Hepatocyte (in vitro differentiated cells): ENCODE measurements around the gene CDK19. TPM values are rescaled to one million over a fixed set of nuclear protein-coding genes. Genes with fewer than 3 reads are reported as not detected.

Experiments used
- DNase-seq: peaks from one replicate; pipeline ENCODE4 v3.0.0-alpha.2; 2016; ENCODE audit warnings: low spot score
- H2AFZ ChIP-seq: fragments of 200-600 bp; sonication (generic); 2 replicates; pipeline ENCODE4 v1.6.0; 2016; ENCODE audit warnings: antibody characterized with exemption, mild to moderate bottlenecking
- H3K27ac ChIP-seq: fragments of 200-600 bp; sonication (generic); 2 replicates; pipeline ENCODE4 v1.5.1; 2016; ENCODE audit warnings: mild to moderate bottlenecking
- H3K27me3 ChIP-seq: fragments of 200-600 bp; sonication (generic); 2 replicates; pipeline ENCODE4 v1.6.1; 2016
- H3K36me3 ChIP-seq: fragments of 200-600 bp; sonication (generic); replicated peaks from 2 replicates; pipeline ENCODE4 v1.5.1; 2016; ENCODE audit warnings: low read depth; ENCODE audit not compliant: insufficient read depth
- H3K4me1 ChIP-seq: fragments of 200-600 bp; sonication (generic); 2 replicates; pipeline ENCODE4 v1.5.1; 2016; ENCODE audit warnings: mild to moderate bottlenecking, moderate library complexity; ENCODE audit not compliant: insufficient read depth
- H3K4me2 ChIP-seq: fragments of 200-600 bp; sonication (generic); 2 replicates; pipeline ENCODE4 v1.6.0; 2016
- H3K4me3 ChIP-seq: fragments of 200-600 bp; sonication (generic); 2 replicates; pipeline ENCODE4 v1.5.1; 2016; ENCODE audit warnings: mild to moderate bottlenecking
- H3K79me2 ChIP-seq: fragments of 200-600 bp; sonication (generic); 2 replicates; pipeline ENCODE4 v1.6.0; 2017; ENCODE audit warnings: mild to moderate bottlenecking
- H3K9me2 ChIP-seq: fragments of 200-600 bp; sonication (generic); replicated peaks from 2 replicates; pipeline ENCODE4 v1.6.0; 2017; ENCODE audit warnings: mild to moderate bottlenecking; ENCODE audit not compliant: insufficient read depth
- H3K9me3 ChIP-seq: fragments of 200-600 bp; sonication (generic); 2 replicates; pipeline ENCODE4 v1.5.1; 2016; ENCODE audit warnings: low read depth, mild to moderate bottlenecking
- H4K20me1 ChIP-seq: fragments of 200-600 bp; sonication (generic); 2 replicates; pipeline ENCODE4 v1.6.0; 2016; ENCODE audit warnings: mild to moderate bottlenecking; ENCODE audit not compliant: insufficient read depth, poor library complexity, severe bottlenecking
- EZH2 ChIP-seq: fragments of 200-600 bp; sonication (generic); IDR thresholded peaks from 2 replicates; pipeline ENCODE4 v1.6.1; 2016; ENCODE audit warnings: antibody characterized with exemption, mild to moderate bottlenecking, borderline replicate concordance
- EZH2phosphoT487 ChIP-seq: fragments of 200-600 bp; sonication (generic); IDR thresholded peaks from one replicate; pipeline ENCODE4 v1.6.1; 2018; ENCODE audit warnings: antibody characterized with exemption, mild to moderate bottlenecking, low read depth, moderate library complexity; ENCODE audit not compliant: unreplicated experiment, severe bottlenecking
- WGBS: methylation state at CpG from one replicate; pipeline ENCODE4 v1.1.6; 2016; ENCODE audit warnings: low lambda C conversion rate; ENCODE audit errors: missing lambda C conversion rate; 5-methylcytosine and 5-hydroxymethylcytosine counted together
- polyA plus RNA-seq: library from polyadenylated mRNA; unstranded; fragments of >200 nt; fragmentation: Nextera tagmentation; extraction: Ambion mirVana; gene quantifications from 2 replicates; pipeline ENCODE4 v1.2.1, GENCODE V29; 2016
- total RNA-seq: library from RNA; depleted of rRNA; stranded (reverse); fragments of >200 nt; gene quantifications from 2 replicates; pipeline ENCODE4 v1.2.3, GENCODE V29; 2014
- TF ChIP-seq, protein P1 (sequence below): fragments of 200-600 bp; sonication (generic); IDR thresholded peaks from 2 replicates; pipeline ENCODE4 v1.5.1; 2016; ENCODE audit warnings: antibody characterized with exemption, mild to moderate bottlenecking; ENCODE audit not compliant: poor library complexity

The CDK19 gene
- total and polyA plus RNA-seq, 2 experiments from 2014 or later: 7.3 to 18.6 TPM

DNA sequence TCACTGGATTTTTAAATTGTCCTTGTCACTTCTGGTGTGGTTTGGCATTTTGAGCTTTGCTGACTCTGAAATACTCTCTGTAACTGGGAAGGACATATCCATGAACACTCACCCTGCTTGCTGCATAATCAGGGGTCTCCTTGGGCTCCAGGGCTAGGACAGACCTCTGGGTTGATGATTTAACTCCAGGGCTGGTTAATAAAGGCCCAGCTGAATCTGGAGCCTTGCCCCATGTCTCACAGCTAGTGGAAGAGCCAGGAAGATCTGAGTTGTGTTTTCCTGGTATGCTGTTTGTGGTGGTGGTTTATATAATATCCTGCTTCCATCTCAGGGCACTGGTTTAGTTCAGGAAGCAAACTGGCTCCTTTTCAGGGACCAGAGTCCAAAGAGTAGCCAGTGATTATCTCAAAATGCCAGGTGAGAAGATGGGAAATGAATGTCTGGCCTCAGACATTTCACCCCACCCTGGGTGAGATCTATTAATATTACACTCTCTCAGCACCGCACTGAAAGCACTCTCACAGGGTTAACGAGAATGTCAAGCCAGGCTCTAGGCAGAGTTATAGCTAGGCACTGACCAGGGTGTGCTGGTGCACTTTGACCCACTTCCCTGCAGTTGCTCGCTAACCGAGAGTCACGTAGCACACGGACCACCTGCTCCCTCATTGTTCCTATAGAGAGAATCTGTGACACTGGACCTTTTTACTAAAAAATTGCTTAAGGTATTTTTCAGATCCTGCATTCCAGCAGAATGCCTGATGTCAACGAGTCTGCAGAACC lies 248.7 kb downstream of the CDK19 start:
- Histone ChIP-seq H3K79me2 (no peaks in the 10 kb centered on the region), H2AFZ (peak overlapping the region; percentile 39), H3K9me2 (no peaks in the 10 kb centered on the region), H3K27ac (peak overlapping the region; percentile 85), H3K9me3 (no peaks in the 10 kb centered on the region), H3K27me3 (no peaks in the 10 kb centered on the region), H4K20me1 (no peaks in the 10 kb centered on the region), H3K4me3 (no peak overlapping the region), H3K4me1 (peaks cover 16% of the 10 kb centered on the region), H3K36me3 (no peaks in the 10 kb centered on the region), H3K4me2 (peak overlapping the region; percentile 4)
- no peak for TF ChIP-seq EZH2
- no peak for TF ChIP-seq EZH2phosphoT487
- TF ChIP-seq, protein P1, sequence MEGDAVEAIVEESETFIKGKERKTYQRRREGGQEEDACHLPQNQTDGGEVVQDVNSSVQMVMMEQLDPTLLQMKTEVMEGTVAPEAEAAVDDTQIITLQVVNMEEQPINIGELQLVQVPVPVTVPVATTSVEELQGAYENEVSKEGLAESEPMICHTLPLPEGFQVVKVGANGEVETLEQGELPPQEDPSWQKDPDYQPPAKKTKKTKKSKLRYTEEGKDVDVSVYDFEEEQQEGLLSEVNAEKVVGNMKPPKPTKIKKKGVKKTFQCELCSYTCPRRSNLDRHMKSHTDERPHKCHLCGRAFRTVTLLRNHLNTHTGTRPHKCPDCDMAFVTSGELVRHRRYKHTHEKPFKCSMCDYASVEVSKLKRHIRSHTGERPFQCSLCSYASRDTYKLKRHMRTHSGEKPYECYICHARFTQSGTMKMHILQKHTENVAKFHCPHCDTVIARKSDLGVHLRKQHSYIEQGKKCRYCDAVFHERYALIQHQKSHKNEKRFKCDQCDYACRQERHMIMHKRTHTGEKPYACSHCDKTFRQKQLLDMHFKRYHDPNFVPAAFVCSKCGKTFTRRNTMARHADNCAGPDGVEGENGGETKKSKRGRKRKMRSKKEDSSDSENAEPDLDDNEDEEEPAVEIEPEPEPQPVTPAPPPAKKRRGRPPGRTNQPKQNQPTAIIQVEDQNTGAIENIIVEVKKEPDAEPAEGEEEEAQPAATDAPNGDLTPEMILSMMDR: no peak
- 14% methylated on average over 7 of the region's 7 CpGs for WGBS
- DNase-seq: peak; percentile 43

DNA sequence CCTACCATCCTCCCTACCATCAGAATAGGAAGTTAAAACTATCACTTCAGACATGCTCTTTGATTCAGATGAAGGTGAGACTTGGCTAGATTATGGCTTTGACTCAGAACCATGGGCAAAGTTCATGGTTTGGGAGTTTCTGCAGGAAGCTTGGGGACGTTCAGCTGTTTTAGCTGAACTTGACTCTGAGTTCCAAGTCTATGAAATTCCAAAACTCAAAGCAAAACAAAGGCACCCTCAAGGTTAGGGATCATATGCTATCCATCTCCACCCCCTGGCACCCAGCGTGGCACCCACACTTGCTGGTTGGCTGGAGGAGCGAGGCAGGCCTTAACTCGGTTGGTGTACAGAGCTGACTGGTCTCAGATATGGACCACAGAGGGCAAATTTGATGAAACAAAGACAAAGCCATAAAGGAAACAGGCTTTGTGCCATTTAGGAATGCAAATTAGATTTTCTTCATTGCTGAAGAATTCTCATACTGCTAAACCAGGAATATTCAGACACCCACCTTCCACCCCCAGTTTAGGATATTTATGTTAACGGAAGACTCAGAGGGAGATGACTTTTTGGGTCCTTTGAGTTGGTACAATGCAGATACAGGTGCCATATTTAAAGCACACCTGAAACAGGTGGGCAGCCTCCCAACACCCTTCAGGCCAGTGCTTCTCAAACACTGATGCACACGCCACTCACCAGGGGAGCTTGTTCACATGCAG lies 250.4 kb downstream of the CDK19 start:
- no peak overlapping the region for H2AFZ ChIP-seq
- H3K36me3 ChIP-seq: no peaks in the 10 kb centered on the region
- no peaks in the 10 kb centered on the region for H3K9me2 ChIP-seq
- H3K4me2 ChIP-seq: no peak overlapping the region
- no peaks in the 10 kb centered on the region for H4K20me1 ChIP-seq
- H3K27ac ChIP-seq: no peak overlapping the region
- no peak for DNase-seq
- 93% methylated on average over 6 of the region's 6 CpGs for WGBS
- TF ChIP-seq EZH2phosphoT487: no peak
- TF ChIP-seq EZH2: no peak
- TF ChIP-seq, protein P1: no peak
- H3K79me2 ChIP-seq: no peaks in the 10 kb centered on the region
- H3K27me3 ChIP-seq: no peaks in the 10 kb centered on the region
- no peaks in the 10 kb centered on the region for H3K9me3 ChIP-seq
- no peak overlapping the region for H3K4me3 ChIP-seq
- peaks cover 20% of the 10 kb centered on the region for H3K4me1 ChIP-seq

DNA sequence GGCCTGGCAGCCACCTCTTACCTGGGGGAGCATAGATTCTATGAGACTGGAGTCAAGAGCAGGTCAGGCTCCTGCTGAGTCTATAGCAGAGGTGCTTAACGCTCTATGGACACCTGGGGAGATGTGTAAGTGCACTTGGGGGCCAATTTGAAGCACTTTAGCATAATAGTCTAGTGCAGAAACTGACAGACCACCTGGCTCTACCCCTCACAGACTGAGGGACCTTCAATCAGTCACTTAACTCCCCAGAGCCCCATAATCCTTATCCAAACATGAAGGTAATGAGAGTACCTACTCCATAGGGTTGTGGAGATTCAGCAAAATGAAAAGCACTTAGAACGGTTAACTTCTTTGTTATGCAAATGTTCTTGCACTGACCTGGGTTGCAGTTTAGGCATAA lies 251.6 kb downstream of the CDK19 start:
- no peaks in the 10 kb centered on the region for H4K20me1 ChIP-seq
- H3K79me2 ChIP-seq: no peaks in the 10 kb centered on the region
- no peak for DNase-seq
- no peak overlapping the region for H2AFZ ChIP-seq
- peaks cover 20% of the 10 kb centered on the region for H3K4me1 ChIP-seq
- no peaks in the 10 kb centered on the region for H3K9me2 ChIP-seq
- no peak overlapping the region for H3K4me2 ChIP-seq
- TF ChIP-seq, protein P1: no peak
- TF ChIP-seq EZH2: no peak
- H3K27ac ChIP-seq: no peak overlapping the region
- H3K9me3 ChIP-seq: no peaks in the 10 kb centered on the region
- H3K36me3 ChIP-seq: no peaks in the 10 kb centered on the region
- no peaks in the 10 kb centered on the region for H3K27me3 ChIP-seq
- no peak overlapping the region for H3K4me3 ChIP-seq
- whole genome bisulfite sequencing: 69% methylated on average over 2 of the region's 2 CpGs
